Glutamatergic neuron (in vitro differentiated cells): ENCODE measurements around the gene CERS6. TPM values are rescaled to one million over a fixed set of nuclear protein-coding genes. Genes with fewer than 3 reads are reported as not detected.

Experiments
- DNase-seq: peaks from one replicate; pipeline ENCODE4 v3.0.0; 2022
- H3K27ac Mint-ChIP-seq: one replicate; pipeline ENCODE4 v1.8.0; 2020; ENCODE audit warnings: mild to moderate bottlenecking, mixed read lengths, inconsistent platforms; ENCODE audit not compliant: unreplicated experiment
- H3K27me3 Mint-ChIP-seq: one replicate; pipeline ENCODE4 v1.8.0; 2020; ENCODE audit warnings: mild to moderate bottlenecking, moderate library complexity, mixed read lengths, inconsistent platforms; ENCODE audit not compliant: unreplicated experiment
- H3K36me3 Mint-ChIP-seq: one replicate; pipeline ENCODE4 v1.8.0; 2020; ENCODE audit warnings: mild to moderate bottlenecking, mixed read lengths, inconsistent platforms; ENCODE audit not compliant: unreplicated experiment
- H3K4me1 Mint-ChIP-seq: one replicate; pipeline ENCODE4 v1.8.0; 2020; ENCODE audit warnings: mild to moderate bottlenecking, low read depth, mixed read lengths, inconsistent platforms; ENCODE audit not compliant: unreplicated experiment
- H3K4me3 Mint-ChIP-seq: one replicate; pipeline ENCODE4 v1.8.0; 2020; ENCODE audit warnings: mild to moderate bottlenecking, mixed read lengths, inconsistent platforms; ENCODE audit not compliant: unreplicated experiment
- H3K9me3 Mint-ChIP-seq: one replicate; pipeline ENCODE4 v1.8.0; 2020; ENCODE audit warnings: mild to moderate bottlenecking, moderate library complexity, mixed read lengths, inconsistent platforms; ENCODE audit not compliant: unreplicated experiment
- total RNA-seq: library from RNA; stranded (reverse); fragmentation: NEBNext Ultra II Directional; extraction: Animal tissue kit (Norgen Biotek cat#: 25700); gene quantifications from one replicate; pipeline ENCODE4 v1.2.1, GENCODE V29; 2021; ENCODE audit not compliant: unreplicated experiment
- TF ChIP-seq, protein P1 (sequence below): fragments of 200-600 bp; sonication (generic); IDR thresholded peaks from one replicate; pipeline ENCODE4 v1.5.0; 2021; ENCODE audit not compliant: partially characterized antibody, unreplicated experiment

Gene CERS6
- total RNA-seq, 1 donor from 2014 or later: 143 TPM

DNA sequence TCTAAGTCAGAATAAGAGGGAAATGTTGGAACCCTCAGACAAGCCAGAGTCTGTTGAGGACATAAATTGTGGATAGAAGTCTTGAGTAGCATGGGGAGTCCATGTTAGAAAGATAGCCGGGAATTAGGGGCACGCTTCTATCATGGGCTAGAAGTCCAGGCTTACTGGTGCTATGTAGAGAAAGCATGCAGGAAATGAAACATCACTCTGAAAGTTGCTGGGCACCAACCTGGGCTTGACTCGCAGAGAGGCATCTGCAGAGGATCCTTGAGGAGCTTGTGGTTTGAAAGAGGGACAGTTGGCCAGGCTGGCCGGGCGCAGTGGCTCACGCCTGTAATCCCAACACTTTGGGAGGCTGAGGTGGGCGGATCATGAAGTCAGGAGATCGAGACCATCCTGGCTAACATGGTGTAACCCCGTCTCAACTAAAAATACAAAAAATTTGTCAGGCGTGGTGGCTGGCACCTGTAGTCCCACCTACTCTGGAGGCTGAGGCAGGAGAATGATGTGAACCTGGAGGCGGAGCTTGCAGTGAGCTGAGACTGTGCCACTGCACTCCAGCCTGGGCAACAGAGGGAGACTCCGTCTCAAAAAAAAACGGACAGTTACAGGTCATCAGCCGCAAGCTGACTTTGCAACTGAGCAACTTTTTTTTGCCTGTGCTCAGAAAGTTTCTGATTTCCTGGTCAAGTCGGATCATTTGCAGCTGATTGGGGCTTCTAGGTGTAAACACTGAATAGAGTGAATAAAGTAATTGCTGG lies 24.9 kb downstream of the CERS6 start:
- TF ChIP-seq, protein P1, sequence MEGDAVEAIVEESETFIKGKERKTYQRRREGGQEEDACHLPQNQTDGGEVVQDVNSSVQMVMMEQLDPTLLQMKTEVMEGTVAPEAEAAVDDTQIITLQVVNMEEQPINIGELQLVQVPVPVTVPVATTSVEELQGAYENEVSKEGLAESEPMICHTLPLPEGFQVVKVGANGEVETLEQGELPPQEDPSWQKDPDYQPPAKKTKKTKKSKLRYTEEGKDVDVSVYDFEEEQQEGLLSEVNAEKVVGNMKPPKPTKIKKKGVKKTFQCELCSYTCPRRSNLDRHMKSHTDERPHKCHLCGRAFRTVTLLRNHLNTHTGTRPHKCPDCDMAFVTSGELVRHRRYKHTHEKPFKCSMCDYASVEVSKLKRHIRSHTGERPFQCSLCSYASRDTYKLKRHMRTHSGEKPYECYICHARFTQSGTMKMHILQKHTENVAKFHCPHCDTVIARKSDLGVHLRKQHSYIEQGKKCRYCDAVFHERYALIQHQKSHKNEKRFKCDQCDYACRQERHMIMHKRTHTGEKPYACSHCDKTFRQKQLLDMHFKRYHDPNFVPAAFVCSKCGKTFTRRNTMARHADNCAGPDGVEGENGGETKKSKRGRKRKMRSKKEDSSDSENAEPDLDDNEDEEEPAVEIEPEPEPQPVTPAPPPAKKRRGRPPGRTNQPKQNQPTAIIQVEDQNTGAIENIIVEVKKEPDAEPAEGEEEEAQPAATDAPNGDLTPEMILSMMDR: no peak
- H3K27ac Mint-ChIP-seq: no peak overlapping the region
- H3K4me3 Mint-ChIP-seq: no peak overlapping the region

DNA sequence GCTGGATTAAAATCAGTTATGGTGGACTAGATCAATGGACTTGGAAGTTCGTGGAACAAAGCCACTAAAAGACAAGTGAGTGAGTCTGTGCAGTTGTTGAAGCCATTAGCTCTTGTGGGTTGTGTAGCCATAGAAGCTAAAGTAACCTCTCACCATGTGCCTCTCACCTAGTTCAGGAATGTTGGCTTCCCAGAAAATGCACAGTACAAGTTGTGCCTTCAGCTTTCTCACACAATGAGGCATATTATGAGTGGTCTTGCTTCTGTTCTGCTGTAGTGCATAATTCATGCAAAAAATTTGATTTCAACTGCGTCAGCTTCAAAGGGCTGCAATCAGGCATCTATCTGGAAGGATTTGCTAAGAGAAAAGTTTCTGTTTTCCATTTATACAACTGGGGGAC lies 26.2 kb downstream of the CERS6 start:
- no peak for DNase-seq
- H3K27ac Mint-ChIP-seq: no peak overlapping the region
- H3K9me3 Mint-ChIP-seq: peaks cover 5% of the 10 kb centered on the region
- no peak overlapping the region for H3K4me3 Mint-ChIP-seq
- H3K27me3 Mint-ChIP-seq: peaks cover 5% of the 10 kb centered on the region
- no peaks in the 10 kb centered on the region for H3K36me3 Mint-ChIP-seq
- H3K4me1 Mint-ChIP-seq: peaks cover 34% of the 10 kb centered on the region
- TF ChIP-seq, protein P1: no peak

More for the DNA sequence above, 24.9 kb downstream of the CERS6 start:
- Mint-ChIP-seq H3K9me3 (peaks cover 7% of the 10 kb centered on the region), H3K36me3 (no peaks in the 10 kb centered on the region), H3K27me3 (peaks cover 5% of the 10 kb centered on the region), H3K4me1 (peaks cover 44% of the 10 kb centered on the region)
- no peak for DNase-seq

DNA sequence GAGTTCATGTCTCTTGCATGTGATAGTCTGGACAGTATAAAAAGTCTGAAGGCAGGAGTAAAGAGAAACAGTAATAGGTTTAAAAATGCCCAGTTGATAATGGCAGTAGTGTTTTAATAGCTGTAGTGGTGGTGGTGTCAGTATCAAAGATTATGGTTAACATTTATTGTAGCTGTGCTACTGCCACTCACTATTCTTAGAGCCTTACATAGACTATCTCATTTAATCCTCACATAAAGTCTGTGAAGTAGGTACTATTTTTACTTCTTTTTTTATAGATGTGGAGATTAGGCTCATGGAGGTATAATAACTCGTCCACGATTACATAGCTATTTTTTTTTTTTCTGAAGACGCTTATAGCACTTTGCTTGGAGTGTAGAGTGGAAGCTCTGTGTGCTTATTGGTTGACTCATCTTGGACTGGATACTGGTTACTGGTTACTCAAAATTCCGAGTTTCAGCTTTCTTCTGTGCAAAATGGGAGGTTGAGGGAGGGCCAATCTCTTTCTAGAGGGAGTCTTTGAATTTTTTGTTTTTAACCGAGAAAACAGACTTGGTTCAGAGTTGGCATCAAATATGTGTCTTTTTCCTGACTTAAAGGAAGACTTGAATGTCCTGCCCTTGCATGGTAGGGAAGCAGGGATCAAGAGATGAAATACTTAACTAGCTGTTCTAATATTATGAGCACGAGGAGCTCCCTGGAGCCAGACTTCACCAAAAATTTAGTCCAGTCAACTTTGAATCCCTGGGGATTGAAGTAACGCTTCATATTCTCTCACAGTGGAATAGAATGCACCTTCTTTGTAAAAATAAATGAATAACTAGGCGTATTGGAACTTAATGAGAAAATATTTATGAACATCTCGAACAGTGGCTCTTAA lies 27.1 kb downstream of the CERS6 start:
- H3K4me3 Mint-ChIP-seq: no peak overlapping the region
- DNase-seq: no peak
- H3K4me1 Mint-ChIP-seq: peaks cover 27% of the 10 kb centered on the region
- H3K9me3 Mint-ChIP-seq: peaks cover 4% of the 10 kb centered on the region
- H3K27ac Mint-ChIP-seq: no peak overlapping the region
- H3K27me3 Mint-ChIP-seq: peaks cover 5% of the 10 kb centered on the region
- TF ChIP-seq, protein P1: no peak
- H3K36me3 Mint-ChIP-seq: no peaks in the 10 kb centered on the region

DNA sequence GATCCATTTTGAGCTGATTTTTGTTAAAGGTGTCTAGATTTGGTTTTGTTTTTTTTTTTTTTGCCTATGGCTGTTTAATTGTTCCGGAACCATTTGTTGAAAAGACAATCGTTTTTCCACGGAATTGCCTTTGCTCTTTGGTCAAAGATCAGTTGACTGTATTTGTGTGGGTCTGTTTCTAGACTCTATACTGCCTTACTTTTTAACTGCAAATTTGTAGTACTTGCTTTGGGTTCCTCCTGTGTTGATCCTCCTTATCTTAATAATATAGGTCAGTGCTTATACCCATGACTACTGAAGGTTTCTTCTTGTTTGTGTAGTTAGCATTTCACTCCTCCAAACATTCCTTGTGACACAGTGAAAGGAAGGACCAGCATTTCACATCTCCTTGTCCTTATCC lies 30.4 kb downstream of the CERS6 start:
- TF ChIP-seq, protein P1: no peak
- no peak overlapping the region for H3K4me3 Mint-ChIP-seq
- H3K4me1 Mint-ChIP-seq: peaks cover 36% of the 10 kb centered on the region
- DNase-seq: no peak
- no peaks in the 10 kb centered on the region for H3K36me3 Mint-ChIP-seq
- H3K27me3 Mint-ChIP-seq: peaks cover 4% of the 10 kb centered on the region
- peaks cover 4% of the 10 kb centered on the region for H3K9me3 Mint-ChIP-seq
- no peak overlapping the region for H3K27ac Mint-ChIP-seq
